Epithelial cell of esophagus (primary cell): Measurements from ENCODE around the gene GAREM1.

Source experiments
- DNase-seq: peaks from one replicate; pipeline ENCODE4 v3.0.0; 2010; ENCODE audit warnings: low read depth
- H3K4me3 ChIP-seq: 2 replicates; pipeline ENCODE4 v1.5.1; 2011; ENCODE audit warnings: mild to moderate bottlenecking, low read length, control low read depth
- TF ChIP-seq, protein P1 (sequence below): IDR thresholded peaks from 2 replicates; pipeline ENCODE4 v1.5.1; 2011; ENCODE audit warnings: low read depth, mild to moderate bottlenecking, low read length, control low read depth, inconsistent platforms; ENCODE audit not compliant: insufficient read depth; ENCODE audit errors: missing control alignments

GAREM1 gene

DNA sequence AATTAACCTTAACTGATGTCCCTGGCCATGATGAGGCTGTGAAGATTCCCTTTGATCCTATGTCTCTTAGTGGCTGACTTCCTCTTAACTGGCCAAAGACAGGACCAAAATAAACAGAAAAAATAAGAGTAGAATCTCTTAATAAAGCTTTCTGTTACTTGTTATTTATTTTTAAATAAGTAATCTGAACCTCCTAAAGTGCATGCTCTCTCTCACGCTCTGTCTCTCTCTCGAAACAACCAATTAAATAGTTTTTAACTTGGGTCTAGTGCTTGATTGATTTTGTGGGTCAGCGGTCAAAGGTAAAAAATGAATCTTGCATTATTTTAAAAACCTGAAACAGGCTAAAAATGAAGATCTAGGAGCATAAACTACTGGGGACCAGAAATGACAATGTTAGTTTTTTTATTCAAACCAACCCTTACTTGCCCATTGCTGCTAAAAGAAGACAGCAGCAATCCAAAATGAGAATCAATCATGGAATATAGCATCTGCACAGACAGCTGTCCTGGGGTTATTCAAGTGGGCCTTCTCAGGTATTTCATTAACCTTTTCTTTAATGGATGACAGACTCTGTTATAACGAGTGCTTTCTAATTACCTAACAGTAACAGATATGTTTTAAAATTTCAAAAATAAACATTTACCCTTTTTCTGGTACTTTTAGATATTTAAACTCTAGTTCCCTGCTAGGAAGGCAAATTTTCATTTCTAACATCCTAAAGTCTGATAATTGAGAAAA, 11.2 kb downstream of the GAREM1 start:
- H3K4me3 ChIP-seq, result no peak overlapping the region
- TF ChIP-seq, protein P1, sequence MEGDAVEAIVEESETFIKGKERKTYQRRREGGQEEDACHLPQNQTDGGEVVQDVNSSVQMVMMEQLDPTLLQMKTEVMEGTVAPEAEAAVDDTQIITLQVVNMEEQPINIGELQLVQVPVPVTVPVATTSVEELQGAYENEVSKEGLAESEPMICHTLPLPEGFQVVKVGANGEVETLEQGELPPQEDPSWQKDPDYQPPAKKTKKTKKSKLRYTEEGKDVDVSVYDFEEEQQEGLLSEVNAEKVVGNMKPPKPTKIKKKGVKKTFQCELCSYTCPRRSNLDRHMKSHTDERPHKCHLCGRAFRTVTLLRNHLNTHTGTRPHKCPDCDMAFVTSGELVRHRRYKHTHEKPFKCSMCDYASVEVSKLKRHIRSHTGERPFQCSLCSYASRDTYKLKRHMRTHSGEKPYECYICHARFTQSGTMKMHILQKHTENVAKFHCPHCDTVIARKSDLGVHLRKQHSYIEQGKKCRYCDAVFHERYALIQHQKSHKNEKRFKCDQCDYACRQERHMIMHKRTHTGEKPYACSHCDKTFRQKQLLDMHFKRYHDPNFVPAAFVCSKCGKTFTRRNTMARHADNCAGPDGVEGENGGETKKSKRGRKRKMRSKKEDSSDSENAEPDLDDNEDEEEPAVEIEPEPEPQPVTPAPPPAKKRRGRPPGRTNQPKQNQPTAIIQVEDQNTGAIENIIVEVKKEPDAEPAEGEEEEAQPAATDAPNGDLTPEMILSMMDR, result no peak
- DNase-seq, result no peak

DNA sequence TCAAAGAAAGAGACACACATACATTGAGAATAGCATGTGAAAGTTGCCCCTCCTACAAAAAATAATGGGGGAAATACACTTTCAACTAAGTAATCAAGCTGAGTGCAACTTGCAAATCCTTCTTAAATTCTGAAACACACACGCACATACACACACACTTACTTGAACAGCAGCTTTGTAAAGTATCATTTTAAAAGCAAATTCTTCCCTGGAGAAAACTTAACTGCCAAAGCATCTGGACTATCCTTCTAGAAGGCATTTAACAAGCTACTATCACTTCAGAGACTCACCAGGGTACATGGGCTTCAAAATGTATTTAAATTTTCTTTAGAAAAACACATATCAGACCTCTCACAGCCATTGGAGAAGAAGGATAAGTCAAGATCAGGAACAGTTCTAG, 15.3 kb downstream of the GAREM1 start:
- TF ChIP-seq, protein P1, result no peak
- no peak overlapping the region for H3K4me3 ChIP-seq
- DNase-seq, result no peak

GRCh38 chr18:32454593-32454992, 16.1 kb downstream of the GAREM1 start:
- TF ChIP-seq, protein P1, result no peak
- no peak overlapping the region for H3K4me3 ChIP-seq
- DNase-seq, result peak; percentile 14

DNA sequence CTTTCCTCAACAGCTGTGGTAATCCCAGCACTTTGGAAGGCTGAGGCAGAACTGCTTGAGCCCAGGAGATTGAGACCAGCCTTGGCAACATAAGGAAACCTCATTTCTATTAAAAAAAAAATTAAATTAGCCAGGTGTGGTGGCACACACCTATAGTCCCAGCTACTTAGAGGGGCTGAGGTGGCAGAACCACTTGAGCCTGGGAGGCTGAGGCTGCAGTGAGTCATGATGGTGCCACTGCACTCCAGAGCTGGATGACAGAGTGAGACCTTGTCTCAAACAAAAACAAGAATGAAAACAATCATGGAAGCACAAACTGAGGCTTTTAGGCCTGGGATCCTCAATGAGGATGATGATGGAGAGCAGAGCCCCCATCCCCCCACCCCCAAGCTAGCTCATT, 19.8 kb downstream of the GAREM1 start:
- peak; percentile 36 for DNase-seq
- TF ChIP-seq, protein P1, result no peak
- no peak overlapping the region for H3K4me3 ChIP-seq

- DNase-seq, result no peak
- no peak overlapping the region for H3K4me3 ChIP-seq
Observed at GRCh38 chr18:32450026-32450691, 20.5 kb downstream of the GAREM1 start.

GRCh38 chr18:32446780-32447179, 23.9 kb downstream of the GAREM1 start:
- TF ChIP-seq, protein P1, result no peak
- H3K4me3 ChIP-seq, result no peak overlapping the region
- no peak for DNase-seq

More at GRCh38 chr18:32450026-32450691, 20.5 kb downstream of the GAREM1 start:
- TF ChIP-seq, protein P1, result no peak
